Stimulated activated CD8-positive, alpha-beta memory T cell treated with anti-CD3 and anti-CD28 coated beads, Interleukin-4, amount 100 ng/mL, for 1 hour (primary cell): ENCODE data around the gene GABRD.

Experiments used
- DNase-seq, 2 donors: peaks; one replicate each; pipeline ENCODE4 v3.0.0-alpha.2; 2020; ENCODE audit warnings: low read depth in 2 of 2, low spot score in 1 of 2

The GABRD gene

GRCh38 chr1:2074944-2075740, 56.0 kb downstream of the GABRD start:
- no peak for DNase-seq

GRCh38 chr1:2076826-2077225, 57.7 kb downstream of the GABRD start:
- DNase-seq: no peak

- DNase-seq: no peak
These were observed 59.0 kb downstream of the GABRD start for GRCh38 chr1:2078170-2078569.

- DNase-seq: no peak
These were observed 60.4 kb downstream of the GABRD start for GRCh38 chr1:2079396-2080085.

GRCh38 chr1:2080140-2080539, 61.0 kb downstream of the GABRD start:
- no peak for DNase-seq
